Natural killer cell (primary cell): Measurements from ENCODE around the gene RRP8. TPM values are rescaled to one million over a fixed set of nuclear protein-coding genes. Genes with fewer than 3 reads are reported as not detected.

Experiments used
- ATAC-seq, 3 donors: fragments of 150-1000 bp in 2 of 3; fragments of 200-7000 bp in 1 of 3; cut with Tn5 transposase; 1 replicate in 1 of 3; 2 replicates in 2 of 3; pipeline ENCODE4 v1.10.0; 2021; ENCODE audit warnings: mild to moderate bottlenecking in 2 of 3, moderate library complexity in 2 of 3
- DNase-seq, 2 donors: peaks; one replicate each; pipeline versions ENCODE4 v3.0.0 to v3.0.0-alpha.2; 2013 to 2021; ENCODE audit warnings: mixed read lengths in 1 of 2
- H3K27ac ChIP-seq: one replicate; pipeline ENCODE4 v1.5.1; 2013; ENCODE audit warnings: mild to moderate bottlenecking, low read length
- H3K27me3 ChIP-seq: one replicate; pipeline ENCODE4 v1.6.1; 2013; ENCODE audit warnings: low read length; ENCODE audit not compliant: control insufficient read depth, insufficient read depth
- H3K36me3 ChIP-seq: one replicate; pipeline ENCODE4 v1.6.1; 2013; ENCODE audit warnings: low read length; ENCODE audit not compliant: control insufficient read depth, insufficient read depth
- H3K4me1 ChIP-seq: one replicate; pipeline ENCODE4 v1.6.1; 2013; ENCODE audit warnings: low read length; ENCODE audit not compliant: control insufficient read depth, insufficient read depth
- H3K4me3 ChIP-seq: one replicate; pipeline ENCODE4 v1.5.1; 2013; ENCODE audit warnings: low read length
- H3K9me3 ChIP-seq: one replicate; pipeline ENCODE4 v1.6.1; 2013; ENCODE audit warnings: low read length; ENCODE audit not compliant: control insufficient read depth, insufficient read depth
- H3K27ac Mint-ChIP-seq, 2 donors: one replicate each; pipeline ENCODE4 v1.8.0; 2022; ENCODE audit warnings: mild to moderate bottlenecking in 2 of 2, mixed read lengths in 2 of 2, moderate library complexity in 1 of 2
- H3K27me3 Mint-ChIP-seq, 2 donors: one replicate each; pipeline ENCODE4 v1.8.0; 2022; ENCODE audit warnings: low read depth in 2 of 2, mixed read lengths in 2 of 2
- H3K36me3 Mint-ChIP-seq: one replicate; pipeline ENCODE4 v1.8.0; 2022; ENCODE audit warnings: mixed read lengths
- H3K4me1 Mint-ChIP-seq, 2 donors: one replicate each; pipeline ENCODE4 v1.8.0; 2022; ENCODE audit warnings: mixed read lengths in 2 of 2
- H3K4me3 Mint-ChIP-seq: one replicate; pipeline ENCODE4 v1.8.0; 2022; ENCODE audit warnings: mild to moderate bottlenecking, moderate library complexity, mixed read lengths
- H3K9me3 Mint-ChIP-seq, 2 donors: one replicate each; pipeline ENCODE4 v1.8.0; 2022; ENCODE audit warnings: mixed read lengths in 2 of 2
- CTCF ChIP-seq: fragments of 200-600 bp; IDR thresholded peaks from one replicate; pipeline ENCODE4 v1.8.0; 2022; ENCODE audit warnings: antibody characterized with exemption
- WGBS: methylation state at CpG from one replicate; pipeline ENCODE4 v1.1.7; 2013; ENCODE audit warnings: missing lambda C conversion rate; ENCODE audit not compliant: insufficient coverage; 5-methylcytosine and 5-hydroxymethylcytosine counted together
- intact Hi-C: fragments of 100-400 bp; cut with micrococcal nuclease; formaldehyde crosslinking; loops from one replicate; pipeline ENCODE4 v1.14.2; 2022
- total RNA-seq, 4 donors: library from RNA; stranded (reverse); fragments of 120-200 nt in 1 of 4; gene quantifications; one replicate each; pipeline versions ENCODE4 v1.2.3 to v1.2.4, GENCODE V29; 2013 to 2022

RRP8 gene
- total RNA-seq, 3 donors from 2014 or later (not counting 1 experiment from before 2014, with no cell fraction given), result 31.3 to 35.9 (median 31.9) TPM

GRCh38 chr11:6548641-6549040, 54.8 kb downstream of the RRP8 start:
- Histone ChIP-seq H3K4me1 (no peaks in the 10 kb centered on the region), H3K9me3 (no peaks in the 10 kb centered on the region), H3K27ac (no peak overlapping the region), H3K27me3 (no peaks in the 10 kb centered on the region), H3K4me3 (no peak overlapping the region), H3K36me3 (peaks cover 3% of the 10 kb centered on the region)
- Mint-ChIP-seq H3K36me3 (no peaks in the 10 kb centered on the region), H3K4me3 (no peak overlapping the region), H3K4me1 (peaks cover 0 to 4% of the 10 kb centered on the region in 2 donors), H3K9me3 (no peaks in the 10 kb centered on the region), H3K27ac (no peak overlapping the region), H3K27me3 (no peaks in the 10 kb centered on the region)
- DNase-seq, result no peak
- intact Hi-C loops, result no loop called here
- WGBS, result 88% methylated on average over 3 of the region's 3 CpGs
- TF ChIP-seq CTCF, result no peak
- ATAC-seq, result no peak

- Mint-ChIP-seq H3K9me3 (no peaks in the 10 kb centered on the region), H3K36me3 (no peaks in the 10 kb centered on the region), H3K4me1 (peaks cover under 1 to 4% of the 10 kb centered on the region in 2 donors), H3K27ac (no peak overlapping the region), H3K27me3 (no peaks in the 10 kb centered on the region), H3K4me3 (no peak overlapping the region)
- no peak overlapping the region for H3K4me3 ChIP-seq
- intact Hi-C loops, result no loop called here
- DNase-seq, result no peak
- no peaks in the 10 kb centered on the region for H3K27me3 ChIP-seq
- H3K9me3 ChIP-seq, result no peaks in the 10 kb centered on the region
- 100% methylated on average over 2 of the region's 2 CpGs for WGBS
- no peaks in the 10 kb centered on the region for H3K4me1 ChIP-seq
- peaks cover 3% of the 10 kb centered on the region for H3K36me3 ChIP-seq
- no peak for ATAC-seq
- TF ChIP-seq CTCF, result no peak
- no peak overlapping the region for H3K27ac ChIP-seq
Measured at GRCh38 chr11:6548121-6548520, 55.3 kb downstream of the RRP8 start.

- intact Hi-C loops, result no loop called here
- WGBS, result 91% methylated on average over 6 of the region's 6 CpGs
- Histone ChIP-seq H3K27me3 (no peaks in the 10 kb centered on the region), H3K4me3 (no peak overlapping the region), H3K27ac (no peak overlapping the region), H3K36me3 (peaks cover 3% of the 10 kb centered on the region), H3K9me3 (no peaks in the 10 kb centered on the region), H3K4me1 (no peaks in the 10 kb centered on the region)
- TF ChIP-seq CTCF, result no peak
- H3K9me3 Mint-ChIP-seq, result no peaks in the 10 kb centered on the region
- no peak for ATAC-seq
- H3K36me3 Mint-ChIP-seq, result no peaks in the 10 kb centered on the region
- H3K4me1 Mint-ChIP-seq, result peaks cover 10 to 13% of the 10 kb centered on the region in 2 donors
- no peak for DNase-seq
- no peak overlapping the region for H3K4me3 Mint-ChIP-seq
- no peaks in the 10 kb centered on the region for H3K27me3 Mint-ChIP-seq
- H3K27ac Mint-ChIP-seq, result no peak overlapping the region
Measured at GRCh38 chr11:6547177-6547576, 56.2 kb downstream of the RRP8 start.

- Mint-ChIP-seq H3K9me3 (no peaks in the 10 kb centered on the region), H3K36me3 (no peaks in the 10 kb centered on the region), H3K27ac (no peak overlapping the region), H3K4me3 (no peak overlapping the region), H3K4me1 (peaks cover 10 to 14% of the 10 kb centered on the region in 2 donors), H3K27me3 (no peaks in the 10 kb centered on the region)
- Histone ChIP-seq H3K27me3 (no peaks in the 10 kb centered on the region), H3K4me3 (no peak overlapping the region), H3K9me3 (no peaks in the 10 kb centered on the region), H3K4me1 (no peaks in the 10 kb centered on the region), H3K27ac (no peak overlapping the region), H3K36me3 (peaks cover 3% of the 10 kb centered on the region)
- WGBS, result 98% methylated on average over 8 of the region's 8 CpGs
- intact Hi-C loops, result no loop called here
- TF ChIP-seq CTCF, result no peak
- DNase-seq (no peak), ATAC-seq (no peak)
Measured at GRCh38 chr11:6546735-6547134, 56.7 kb downstream of the RRP8 start.
